D721Med (cell line): ENCODE data around the gene HVCN1.

Experiments
- DNase-seq: peaks from one replicate; pipeline ENCODE4 v3.0.0; 2011; ENCODE audit warnings: low spot score; ENCODE audit not compliant: insufficient read length
- FAIRE-seq: peaks from 2 replicates; lab custom pipeline; 2011; peaks lifted over from hg19 to GRCh38; lab: Jason Lieb, UNC
- TF ChIP-seq, protein P1 (sequence below): IDR thresholded peaks from 2 replicates; pipeline ENCODE4 v1.5.1; 2012; ENCODE audit warnings: mild to moderate bottlenecking, control low read depth; ENCODE audit not compliant: insufficient read depth; ENCODE audit errors: missing control alignments

HVCN1 gene

DNA sequence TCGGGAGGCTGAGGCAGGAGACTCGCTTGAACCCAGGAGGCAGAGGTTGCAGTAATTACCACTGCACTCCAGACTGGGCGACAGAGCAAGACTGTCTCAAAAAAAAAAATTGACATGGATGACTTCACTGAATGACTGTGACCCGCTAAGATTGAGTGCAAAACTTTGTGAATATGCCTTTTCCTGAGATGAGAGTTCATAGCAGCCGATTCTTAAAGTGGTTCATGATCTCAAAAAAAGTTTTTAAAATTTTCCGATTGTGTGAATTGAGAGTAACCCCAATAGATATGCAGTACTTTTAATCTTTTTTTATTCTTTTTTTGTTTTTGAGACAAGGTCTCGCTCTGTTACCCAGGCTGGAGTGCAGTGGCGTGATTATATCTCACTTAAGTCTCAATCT, 73.7 kb downstream of the HVCN1 start:
- TF ChIP-seq, protein P1, sequence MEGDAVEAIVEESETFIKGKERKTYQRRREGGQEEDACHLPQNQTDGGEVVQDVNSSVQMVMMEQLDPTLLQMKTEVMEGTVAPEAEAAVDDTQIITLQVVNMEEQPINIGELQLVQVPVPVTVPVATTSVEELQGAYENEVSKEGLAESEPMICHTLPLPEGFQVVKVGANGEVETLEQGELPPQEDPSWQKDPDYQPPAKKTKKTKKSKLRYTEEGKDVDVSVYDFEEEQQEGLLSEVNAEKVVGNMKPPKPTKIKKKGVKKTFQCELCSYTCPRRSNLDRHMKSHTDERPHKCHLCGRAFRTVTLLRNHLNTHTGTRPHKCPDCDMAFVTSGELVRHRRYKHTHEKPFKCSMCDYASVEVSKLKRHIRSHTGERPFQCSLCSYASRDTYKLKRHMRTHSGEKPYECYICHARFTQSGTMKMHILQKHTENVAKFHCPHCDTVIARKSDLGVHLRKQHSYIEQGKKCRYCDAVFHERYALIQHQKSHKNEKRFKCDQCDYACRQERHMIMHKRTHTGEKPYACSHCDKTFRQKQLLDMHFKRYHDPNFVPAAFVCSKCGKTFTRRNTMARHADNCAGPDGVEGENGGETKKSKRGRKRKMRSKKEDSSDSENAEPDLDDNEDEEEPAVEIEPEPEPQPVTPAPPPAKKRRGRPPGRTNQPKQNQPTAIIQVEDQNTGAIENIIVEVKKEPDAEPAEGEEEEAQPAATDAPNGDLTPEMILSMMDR, result no peak
- no peak for FAIRE-seq
- no peak for DNase-seq

DNA sequence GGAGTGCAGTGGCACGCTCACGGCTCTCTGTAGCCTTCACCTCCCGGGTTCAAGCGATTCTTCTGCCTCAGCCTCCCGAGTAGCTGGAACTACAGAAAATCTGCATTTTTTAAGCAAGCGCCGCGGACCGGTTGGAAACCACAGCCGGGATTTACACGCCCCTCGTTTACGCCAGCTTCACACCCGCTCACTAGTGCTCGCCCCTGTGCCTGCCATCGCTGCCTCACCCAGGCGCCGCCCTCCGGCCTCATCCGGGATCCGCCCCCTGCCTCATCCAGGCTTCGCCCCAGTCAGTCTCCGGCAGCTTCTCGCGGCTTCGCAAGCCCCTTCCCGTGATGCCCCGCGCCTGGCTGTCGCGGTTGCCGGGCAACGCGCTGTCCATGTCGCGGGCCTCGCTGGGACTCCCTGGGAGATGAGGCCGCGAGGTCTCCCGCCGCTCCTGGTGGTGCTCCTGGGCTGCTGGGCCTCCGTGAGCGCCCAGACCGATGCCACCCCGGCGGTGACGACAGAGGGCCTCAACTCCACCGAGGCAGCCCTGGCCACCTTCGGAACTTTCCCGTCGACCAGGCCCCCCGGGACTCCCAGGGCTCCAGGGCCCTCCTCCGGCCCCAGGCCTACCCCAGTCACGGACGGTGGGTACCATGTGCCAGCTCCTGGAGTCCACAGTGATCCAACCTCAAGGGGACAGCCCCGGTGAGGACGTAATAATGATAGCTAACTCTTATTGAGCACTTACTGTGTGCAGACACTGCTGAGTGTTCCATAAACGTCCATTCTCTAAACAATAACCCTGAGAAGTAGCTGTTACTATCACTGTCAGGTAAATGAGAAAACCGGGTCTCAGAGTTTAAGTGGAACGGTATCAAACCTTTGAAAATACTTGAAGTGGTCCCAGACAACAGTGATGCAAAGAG, 74.9 kb downstream of the HVCN1 start, which contains the start of gene TCTN1:
Gene TCTN1, plus strand, starts transcription at position 359 of the 914 bp plus-strand sequence. Its CDS starts 54 bp downstream, at position 413.
- FAIRE-seq (no peak), DNase-seq (peak; percentile 91)
- TF ChIP-seq, protein P1, result no peak

DNA sequence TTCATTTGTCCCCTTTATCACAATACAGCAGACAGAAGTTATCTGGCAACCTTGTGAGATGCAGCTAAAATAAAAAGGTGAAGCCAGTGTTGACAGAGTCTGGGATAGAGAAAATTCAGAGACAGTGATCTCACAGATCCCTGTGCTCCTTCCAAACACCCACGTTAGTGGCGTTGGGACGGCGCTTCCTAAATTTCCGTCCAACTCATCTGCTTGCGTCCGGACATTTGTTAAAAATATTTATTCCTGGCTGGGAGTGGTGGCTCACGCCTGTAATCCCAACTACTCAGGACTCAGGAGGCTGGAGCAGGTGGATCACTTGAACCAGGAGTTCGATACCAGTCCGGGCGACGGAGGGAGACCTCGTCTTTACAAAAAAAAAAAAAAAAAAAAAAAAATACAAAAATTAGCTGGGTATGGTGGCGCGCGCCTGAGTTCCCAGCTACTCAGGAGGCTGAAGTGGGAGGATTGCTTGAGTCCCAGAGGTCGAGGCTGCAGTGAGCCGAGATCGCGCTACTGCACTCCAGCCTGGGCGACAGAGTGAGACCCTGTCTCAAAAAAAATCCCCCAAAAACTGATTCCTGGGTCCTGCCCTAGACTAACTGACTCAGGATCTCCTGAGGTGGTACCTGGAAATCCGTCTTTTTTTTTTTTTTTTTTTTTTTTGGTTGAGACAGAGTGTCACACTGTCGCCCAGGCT, 75.7 kb downstream of the HVCN1 start:
- no peak for DNase-seq
- TF ChIP-seq, protein P1, result no peak
- FAIRE-seq, result no peak

DNA sequence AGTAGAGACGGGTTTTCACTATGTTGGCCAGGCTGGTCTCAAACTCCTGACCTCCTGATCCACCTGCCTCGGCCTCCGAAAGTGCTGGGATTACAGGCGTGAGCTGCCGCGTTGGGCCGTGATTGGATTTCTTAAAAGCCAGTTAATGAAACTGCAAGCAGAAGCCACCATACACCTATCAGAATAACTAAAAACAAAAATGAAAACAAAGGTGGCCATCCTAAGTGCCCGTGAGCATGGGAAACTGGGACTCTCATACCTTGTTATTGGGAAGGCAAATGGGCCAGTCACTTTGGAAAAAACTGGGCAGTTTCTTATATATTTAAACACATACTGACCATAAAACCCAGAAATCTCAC, 82.7 kb downstream of the HVCN1 start:
- TF ChIP-seq, protein P1, result no peak

DNA sequence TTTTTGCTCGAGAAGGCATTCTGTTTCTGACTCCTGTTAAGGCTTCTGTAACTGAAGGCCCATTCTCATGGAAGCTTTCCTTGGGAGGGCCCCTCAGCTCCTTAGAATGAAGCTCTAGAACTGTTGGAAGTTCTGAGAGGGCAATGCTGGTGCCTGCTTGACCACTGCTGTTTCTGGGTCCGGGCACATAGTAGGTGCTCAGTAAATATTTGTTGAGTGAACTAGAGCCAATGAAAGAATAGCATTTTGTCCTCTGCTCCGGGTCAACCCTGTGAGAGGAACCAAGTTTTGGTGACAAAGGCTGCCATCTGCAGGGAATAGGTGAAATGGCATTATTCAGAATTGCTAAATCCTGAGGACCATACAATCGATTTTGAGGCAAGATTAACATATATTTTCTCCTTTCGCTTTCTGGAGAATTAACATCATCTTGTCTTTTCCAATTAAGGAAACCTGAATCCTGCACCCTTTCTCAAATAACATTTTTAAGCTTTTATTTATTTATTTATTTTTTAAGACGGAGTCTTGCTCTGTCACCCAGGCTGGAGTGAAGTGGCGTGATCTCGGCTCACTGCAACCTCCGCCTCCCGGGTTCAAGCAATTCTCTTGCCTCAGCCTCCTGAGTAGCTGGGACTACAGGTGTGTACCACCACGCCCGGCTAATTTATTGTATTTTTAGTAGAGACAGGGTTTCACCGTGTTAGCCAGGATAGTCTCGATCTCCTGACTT, 86.7 kb downstream of the HVCN1 start:
- TF ChIP-seq, protein P1, result peak; percentile 78

More for the DNA sequence above, 82.7 kb downstream of the HVCN1 start:
- FAIRE-seq (no peak), DNase-seq (no peak)

DNA sequence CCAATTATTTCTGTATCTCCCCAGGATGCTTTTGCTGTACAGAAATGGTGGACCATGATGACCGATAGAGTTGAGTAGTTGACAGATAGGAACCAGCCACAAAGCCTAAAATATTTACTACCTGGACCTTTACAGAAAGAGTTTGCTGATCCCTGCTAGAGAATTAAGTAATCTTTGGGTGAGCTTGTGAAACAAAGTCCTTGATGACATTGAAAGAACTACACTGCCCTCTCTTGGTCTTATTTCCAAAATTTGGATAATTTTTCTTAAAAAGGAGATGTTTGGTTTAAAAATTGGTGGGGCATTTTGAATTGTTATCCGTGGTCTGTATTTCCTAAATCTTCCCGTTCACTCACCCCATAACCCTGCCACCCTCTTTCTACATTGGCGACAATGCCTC, 88.7 kb downstream of the HVCN1 start:
- DNase-seq, result no peak
- FAIRE-seq, result no peak

More for the DNA sequence above, 86.7 kb downstream of the HVCN1 start:
- DNase-seq (peak; percentile 55), FAIRE-seq (peak; percentile 70)

More for the DNA sequence above, 88.7 kb downstream of the HVCN1 start:
- TF ChIP-seq, protein P1, result peak; percentile 45
